SK-N-SH (cell line): Measurements from ENCODE around the gene EVPL. TPM values are rescaled to one million over a fixed set of nuclear protein-coding genes. Genes with fewer than 3 reads are reported as not detected.

Source experiments
- CTCF ChIA-PET: fragments of 300-600, 350-600 bp; formaldehyde crosslinking; extraction: SDS; loops from one replicate; lab custom pipeline; 2021; lab: Yijun Ruan, JAX
- POLR2A ChIA-PET: fragments of 350-600 bp; sonication (Branson Sonifier 250); formaldehyde crosslinking; extraction: SDS; loops from one replicate; lab custom pipeline; 2020; ENCODE audit warnings: antibody characterized with exemption, inconsistent platforms; lab: Yijun Ruan, JAX
- DNase-seq: peaks from one replicate; pipeline ENCODE4 v3.0.0; 2012
- H2AFZ ChIP-seq: fragments of 200-600 bp; sonication (generic); 2 replicates; pipeline ENCODE4 v1.8.1; 2016; ENCODE audit warnings: antibody characterized with exemption, mild to moderate bottlenecking, low read depth
- H3F3A ChIP-seq: fragments of 200-600 bp; sonication (generic); replicated peaks from 2 replicates; pipeline ENCODE3; 2016; ENCODE audit warnings: antibody characterized with exemption, mild to moderate bottlenecking; ENCODE audit not compliant: insufficient read depth
- H3K27ac ChIP-seq, 2 experiments: fragments of 200-500 bp in 1 of 2; fragments of 200-600 bp in 1 of 2; sonication (Bioruptor generic) in 1 of 2; sonication (generic), shearing (Covaris generic) in 1 of 2; 2 replicates each; pipeline versions ENCODE4 v1.5.1 to v1.6.1; 2014 to 2016; ENCODE audit warnings: low read depth in 2 of 2, inconsistent platforms in 1 of 2, low read length in 1 of 2, mild to moderate bottlenecking in 1 of 2, mixed read lengths in 1 of 2
- H3K27me3 ChIP-seq: fragments of 200-600 bp; sonication (generic), shearing (Covaris generic); 2 replicates; pipeline ENCODE4 v1.6.1; 2016; ENCODE audit warnings: mixed run types; ENCODE audit not compliant: insufficient read depth
- H3K36me3 ChIP-seq, 2 experiments: fragments of 200-500 bp in 1 of 2; fragments of 200-600 bp in 1 of 2; sonication (Bioruptor generic) in 1 of 2; sonication (generic) in 1 of 2; replicated peaks in 1 of 2; 2 replicates each; pipeline versions ENCODE3 to v1.5.1; 2014 to 2016; ENCODE audit warnings: low read length in 1 of 2, mild to moderate bottlenecking in 1 of 2; ENCODE audit not compliant: insufficient read depth in 2 of 2, control insufficient read depth in 1 of 2
- H3K4me1 ChIP-seq, 2 experiments: fragments of 200-500 bp in 1 of 2; fragments of 200-600 bp in 1 of 2; sonication (Bioruptor generic) in 1 of 2; sonication (generic), shearing (Covaris generic) in 1 of 2; 2 replicates each; pipeline versions ENCODE4 v1.5.1 to v1.6.1; 2014 to 2016; ENCODE audit warnings: low read depth in 1 of 2, low read length in 1 of 2, mixed run types in 1 of 2; ENCODE audit not compliant: insufficient read depth in 2 of 2, control insufficient read depth in 1 of 2
- H3K4me2 ChIP-seq: fragments of 200-600 bp; sonication (generic), shearing (Covaris generic); 2 replicates; pipeline ENCODE4 v1.6.1; 2017; ENCODE audit warnings: mixed run types
- H3K4me3 ChIP-seq, 2 experiments: fragments of 200-500 bp in 1 of 2; fragments of 200-600 bp in 1 of 2; sonication (Bioruptor generic) in 1 of 2; sonication (generic), shearing (Covaris generic) in 1 of 2; 2 replicates each; pipeline versions ENCODE4 v1.5.1 to v1.8.1; 2014 to 2016; ENCODE audit warnings: low read depth in 2 of 2, inconsistent platforms in 1 of 2, low read length in 1 of 2, mild to moderate bottlenecking in 1 of 2, mixed read lengths in 1 of 2, moderate library complexity in 1 of 2
- H3K79me2 ChIP-seq: fragments of 200-600 bp; sonication (generic); 2 replicates; pipeline ENCODE4 v1.8.1; 2017; ENCODE audit warnings: mild to moderate bottlenecking; ENCODE audit not compliant: insufficient read depth
- H3K9ac ChIP-seq: fragments of 200-600 bp; sonication (generic); 2 replicates; pipeline ENCODE4 v1.6.1; 2017; ENCODE audit warnings: mixed run types
- H3K9me2 ChIP-seq: fragments of 200-600 bp; sonication (generic); 2 replicates; pipeline ENCODE4 v1.6.1; 2017; ENCODE audit warnings: mixed run types
- H3K9me3 ChIP-seq: fragments of 200-600 bp; sonication (generic); 2 replicates; pipeline ENCODE4 v1.6.1; 2017; ENCODE audit warnings: mixed run types, mild to moderate bottlenecking, moderate library complexity
- H4K20me1 ChIP-seq: fragments of 200-600 bp; sonication (generic); 2 replicates; pipeline ENCODE4 v1.6.1; 2017; ENCODE audit warnings: mild to moderate bottlenecking, mixed run types; ENCODE audit not compliant: insufficient read depth
- ELF1 ChIP-seq: IDR thresholded peaks from 2 replicates; pipeline ENCODE4 v1.4.0; 2012
- FOXJ3 ChIP-seq: sonication (generic); formaldehyde crosslinking; IDR thresholded peaks from 2 replicates; pipeline ENCODE4 v1.5.1; 2020; ENCODE audit warnings: mild to moderate bottlenecking, missing genetic modification reagents
- GATA2 ChIP-seq: sonication (generic); formaldehyde crosslinking; IDR thresholded peaks from 2 replicates; pipeline ENCODE4 v1.5.0; 2020; ENCODE audit warnings: mild to moderate bottlenecking, missing genetic modification reagents
- IRF3 ChIP-seq: fragments of 150-350 bp; IDR thresholded peaks from 2 replicates; pipeline ENCODE4 v1.6.1; 2016; ENCODE audit warnings: mild to moderate bottlenecking, low read depth, low read length
- JUND ChIP-seq: IDR thresholded peaks from 2 replicates; pipeline ENCODE4 v1.4.0; 2012
- MAX ChIP-seq: IDR thresholded peaks from 2 replicates; pipeline ENCODE4 v1.4.0; 2012; ENCODE audit warnings: low read depth
- MXI1 ChIP-seq: IDR thresholded peaks from 2 replicates; pipeline ENCODE4 v1.6.1; 2012; ENCODE audit warnings: mild to moderate bottlenecking, low read depth, low read length, improper control_type of control experiment
- NFIC ChIP-seq: IDR thresholded peaks from 2 replicates; pipeline ENCODE4 v1.4.0; 2012; ENCODE audit warnings: borderline replicate concordance
- PBX3 ChIP-seq: IDR thresholded peaks from 2 replicates; pipeline ENCODE4; 2012
- POLR2AphosphoS5 ChIP-seq: IDR thresholded peaks from 2 replicates; pipeline ENCODE4 v1.6.1; 2012; ENCODE audit warnings: low read depth, low read length
- RAD21 ChIP-seq: IDR thresholded peaks from 2 replicates; pipeline ENCODE4 v1.6.1; 2012; ENCODE audit warnings: mild to moderate bottlenecking, low read length
- RCOR1 ChIP-seq: fragments of 150-350 bp; IDR thresholded peaks from 2 replicates; pipeline ENCODE4 v1.6.1; 2017; ENCODE audit warnings: antibody characterized with exemption, low read length
- SIN3A ChIP-seq: IDR thresholded peaks from 2 replicates; pipeline ENCODE4 v1.6.1; 2012; ENCODE audit warnings: low read depth, mild to moderate bottlenecking, low read length, moderate library complexity, borderline replicate concordance
- USF2 ChIP-seq: fragments of 150-350 bp; IDR thresholded peaks from 2 replicates; pipeline ENCODE4 v1.6.1; 2017; ENCODE audit warnings: antibody characterized with exemption, low read length, low read depth, borderline replicate concordance
- YY1 ChIP-seq: IDR thresholded peaks from 2 replicates; pipeline ENCODE4 v1.4.0; 2012; ENCODE audit warnings: low read depth, mild to moderate bottlenecking
- whole genome bisulfite sequencing: methylation state at CpG from one replicate; pipeline ENCODE4 v1.1.6; 2017; ENCODE audit warnings: low lambda C conversion rate; 5-methylcytosine and 5-hydroxymethylcytosine counted together
- polyA plus RNA-seq, 3 experiments: library from polyadenylated mRNA; depleted of rRNA; stranded (reverse); fragments of >200 nt; gene quantifications; 2 replicates each; pipeline ENCODE4 v1.2.3, GENCODE V29; 2012

EVPL gene
- polyA plus RNA-seq, 1 of the 3 experiments (the other 2 are of a cell fraction), result 0.23 TPM

DNA sequence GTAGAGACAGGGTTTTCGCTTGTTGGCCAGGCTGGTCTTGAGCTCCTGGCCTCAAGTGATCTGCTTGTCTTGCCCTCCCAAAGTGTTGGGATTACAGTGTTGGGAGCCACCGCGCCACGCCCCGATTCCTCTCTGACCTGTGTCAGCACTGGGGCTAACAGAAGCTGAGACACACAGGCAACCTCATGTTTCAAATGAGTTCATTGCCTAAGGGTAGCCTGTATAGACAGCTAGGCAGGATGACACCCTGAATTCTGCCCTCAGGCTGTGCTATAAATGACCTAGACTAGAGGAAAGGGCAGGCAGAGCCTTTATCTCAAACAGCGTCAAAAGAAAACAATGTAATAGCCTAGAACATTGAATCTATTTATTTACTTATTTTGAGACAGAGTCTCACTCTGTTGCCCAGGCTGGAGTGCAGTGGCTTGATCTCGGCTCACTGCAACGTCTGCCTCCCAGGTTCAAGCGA, 28.7 kb downstream of the EVPL start:
- Histone ChIP-seq H3K4me1 (0 out of 4 replicates have a peak, but pooled peaks cover 0 to 7% of the 10 kb centered on the region in 2 experiments), H3K79me2 (no peaks in the 10 kb centered on the region), H3K27me3 (no peaks in the 10 kb centered on the region), H3K4me2 (no peak overlapping the region), H3K9ac (no peak overlapping the region), H3K9me3 (no peaks in the 10 kb centered on the region), H3K27ac (no peak overlapping the region), H3F3A (peaks cover 7% of the 10 kb centered on the region), H3K36me3 (no peaks in the 10 kb centered on the region), H2AFZ (no peak overlapping the region), H4K20me1 (no peaks in the 10 kb centered on the region), H3K9me2 (no peaks in the 10 kb centered on the region), H3K4me3 (no peak overlapping the region)
- CTCF ChIA-PET, result interaction anchor here (0.6 to 10.2 kb wide), 8 partner anchors 8 to 147 kb away, joined by 3 to 231 read pairs (median 14); partner anchors contain the start of gene MRPL38
- no peak for DNase-seq
- WGBS, result 90% methylated on average over 9 of the region's 9 CpGs
- TF ChIP-seq NFIC, result no peak
- no peak for TF ChIP-seq RAD21
- POLR2A ChIA-PET, result interaction anchor here (0.6 kb wide), 1 partner anchor 84 kb away, joined by 3 read pairs; no protein-coding TSS in a partner anchor

GRCh38 chr17:75996665-75997590, 30.2 kb downstream of the EVPL start:
- peak overlapping the region; percentile 70 for H2AFZ ChIP-seq
- DNase-seq, result no peak
- H3K9ac ChIP-seq, result no peak overlapping the region

More at GRCh38 chr17:75996665-75997590, 30.2 kb downstream of the EVPL start:
- Histone ChIP-seq H3K36me3 (peaks cover 0 to 3% of the 10 kb centered on the region in 2 experiments), H4K20me1 (no peaks in the 10 kb centered on the region), H3K9me3 (no peaks in the 10 kb centered on the region), H3F3A (no peaks in the 10 kb centered on the region), H3K4me3 (no peak overlapping the region)
- CTCF ChIA-PET, result interaction anchor here (1.2 to 10.2 kb wide), 8 partner anchors 8 to 302 kb away, joined by 3 to 231 read pairs (median 5); partner anchors contain the start of genes MRPL38 and UNC13D
- TF ChIP-seq ELF1 (no peak), FOXJ3 (no peak), JUND (no peak), MXI1 (no peak), RAD21 (no peak), SIN3A (no peak), POLR2AphosphoS5 (no peak), MAX (no peak), YY1 (no peak), IRF3 (no peak), USF2 (no peak), RCOR1 (no peak), GATA2 (CRISPR knock-in tag) (no peak), PBX3 (no peak)
- TF ChIP-seq, all 33 proteins: peak for 0
- 0 out of 4 replicates have a peak, but pooled peaks cover 0 to 7% of the 10 kb centered on the region in 2 experiments for H3K4me1 ChIP-seq
- no peaks in the 10 kb centered on the region for H3K27me3 ChIP-seq
- H3K27ac ChIP-seq, result peak overlapping the region in 1 of 2 experiments; percentile 23; a peak in 1 of 4 replicates
- 71% methylated on average over 18 of the region's 18 CpGs for WGBS
- H3K9me2 ChIP-seq, result no peaks in the 10 kb centered on the region
- POLR2A ChIA-PET, result no interaction called here
- no peaks in the 10 kb centered on the region for H3K79me2 ChIP-seq
- H3K4me2 ChIP-seq, result no peak overlapping the region
